Activated CD4-positive, alpha-beta T cell treated with anti-CD3 and anti-CD28 coated beads, Interleukin-2, amount 50 U/mL, for 4 hours (primary cell): Measurements from ENCODE around the gene DGKB.

Experiments
- DNase-seq, 2 experiments: peaks; one replicate each; pipeline ENCODE4 v3.0.0-alpha.2; 2020

DGKB gene

GRCh38 chr7:14818871-14819270, 83.7 kb downstream of the DGKB start:
- no peak for DNase-seq

DNA sequence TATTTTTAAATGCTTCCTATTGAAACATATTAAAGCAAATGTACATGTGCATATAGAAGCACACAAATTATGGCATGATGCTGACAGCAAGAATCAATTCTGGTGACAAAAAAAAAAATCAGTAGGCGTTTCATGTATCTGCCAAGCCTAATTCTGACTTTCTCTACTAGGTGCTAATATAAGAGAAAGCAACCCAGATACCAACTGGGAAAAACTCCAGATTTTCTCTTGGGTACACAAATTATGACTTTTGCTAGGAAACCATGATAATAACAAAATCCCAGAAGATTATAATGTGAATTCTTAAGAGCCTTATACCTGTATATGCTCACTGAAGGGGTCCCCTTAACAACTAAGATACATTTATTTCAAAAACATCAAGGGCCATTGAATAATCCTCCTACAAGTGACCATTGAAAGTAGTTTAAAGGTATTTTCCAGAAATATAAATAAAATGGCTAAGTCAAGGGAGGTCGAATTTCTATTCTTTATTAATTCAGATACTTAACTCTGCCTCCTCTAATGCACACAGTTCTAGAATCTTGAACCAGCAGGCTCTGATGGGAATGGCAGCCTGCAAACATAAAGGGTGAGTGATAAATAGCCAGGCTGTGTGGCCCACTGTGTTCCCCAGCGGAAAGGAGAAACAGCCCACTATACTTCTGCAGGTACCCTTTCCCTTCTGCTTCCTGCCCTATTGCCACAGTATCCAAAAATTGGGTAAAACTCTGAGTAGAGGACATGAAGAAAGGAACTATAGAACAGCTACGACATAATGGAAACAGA, 84.5 kb downstream of the DGKB start:
- DNase-seq = no peak

DNA sequence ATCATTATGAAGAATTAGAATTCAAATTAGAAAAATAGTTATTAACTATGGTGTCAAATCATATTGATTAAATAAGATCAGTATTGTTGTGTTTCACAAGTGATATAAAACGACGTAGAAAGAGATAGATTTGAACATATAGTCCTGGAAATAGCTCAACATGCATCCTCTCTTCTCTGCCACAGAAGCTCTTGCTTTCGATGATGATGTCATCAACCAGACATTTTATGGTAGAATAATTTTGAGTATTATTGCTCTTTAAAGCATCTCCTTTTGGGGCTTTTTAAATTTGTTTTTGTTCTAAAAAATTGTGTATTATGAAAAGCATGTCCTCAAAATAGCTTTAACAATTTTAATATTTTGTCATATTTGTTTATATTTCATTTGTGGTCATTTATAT, 95.0 kb downstream of the DGKB start:
- DNase-seq = no peak

DNA sequence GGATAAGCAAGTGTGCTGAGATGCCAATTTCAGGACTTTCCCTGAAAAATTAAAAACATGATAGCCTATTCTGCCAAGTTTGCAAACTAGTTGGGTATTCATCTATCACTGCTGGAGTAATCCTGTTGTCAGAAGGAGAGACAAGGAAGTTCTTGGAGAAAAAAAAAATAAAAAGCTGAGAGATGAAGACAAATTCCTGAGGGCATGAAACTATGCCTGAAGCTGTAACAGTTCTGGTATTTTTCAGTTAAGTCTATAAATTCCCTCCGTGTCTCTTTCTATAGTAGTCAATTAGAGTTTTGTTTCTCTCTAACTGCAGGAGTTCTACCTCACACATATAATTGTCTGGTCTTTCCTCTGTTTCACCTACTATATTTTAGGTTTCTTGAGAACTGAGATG, 95.7 kb downstream of the DGKB start:
- no peak for DNase-seq

DNA sequence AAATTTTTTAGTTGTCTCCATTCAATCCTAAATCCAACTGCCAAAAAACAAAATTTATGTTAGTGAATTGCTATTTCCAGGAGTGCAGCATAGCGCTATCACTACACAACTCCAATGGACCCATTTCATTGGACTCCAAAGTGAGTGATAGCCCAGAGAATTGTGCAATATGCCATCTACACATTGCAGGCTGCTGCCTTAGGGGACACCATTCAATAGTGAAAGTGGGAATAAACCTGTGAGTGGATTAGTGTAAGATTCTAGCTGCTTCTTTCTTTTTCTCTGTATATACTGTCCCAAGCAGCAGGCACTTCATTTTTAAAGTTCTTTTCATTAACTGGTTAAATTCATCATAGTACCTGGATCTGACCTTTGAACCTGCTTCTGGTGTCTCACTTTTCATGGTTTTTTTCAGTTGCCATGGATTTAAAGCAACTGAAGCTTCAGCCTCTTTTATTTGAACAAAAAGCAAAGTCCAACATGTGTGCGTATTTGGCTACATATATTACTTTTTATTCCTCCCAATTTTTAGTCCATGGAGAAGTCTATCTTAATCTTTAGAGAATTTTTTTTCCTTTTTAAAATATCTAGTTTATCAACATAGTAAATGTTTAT, 97.3 kb downstream of the DGKB start:
- DNase-seq = no peak

DNA sequence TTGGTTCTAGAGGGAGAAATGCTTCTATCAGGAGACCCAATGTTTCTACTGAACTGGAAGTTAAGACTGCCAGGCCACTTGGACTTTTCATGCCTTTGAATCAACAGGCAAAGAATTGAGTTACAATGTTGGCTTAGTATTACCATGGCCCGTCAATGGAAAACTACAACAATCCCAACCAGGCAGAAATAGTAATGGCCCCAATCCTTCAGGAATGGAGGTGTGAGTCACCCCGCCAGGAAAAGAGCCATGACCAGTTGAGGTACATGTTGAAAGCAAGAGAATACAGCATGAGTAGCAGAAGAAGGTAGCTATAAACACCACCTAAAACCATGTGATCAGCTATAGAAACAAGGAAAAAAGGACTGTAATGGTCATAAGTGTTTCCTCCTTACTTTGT, 101.9 kb downstream of the DGKB start:
- DNase-seq = no peak

- DNase-seq = no peak
Observed at GRCh38 chr7:14793151-14793550, 109.4 kb downstream of the DGKB start.

DNA sequence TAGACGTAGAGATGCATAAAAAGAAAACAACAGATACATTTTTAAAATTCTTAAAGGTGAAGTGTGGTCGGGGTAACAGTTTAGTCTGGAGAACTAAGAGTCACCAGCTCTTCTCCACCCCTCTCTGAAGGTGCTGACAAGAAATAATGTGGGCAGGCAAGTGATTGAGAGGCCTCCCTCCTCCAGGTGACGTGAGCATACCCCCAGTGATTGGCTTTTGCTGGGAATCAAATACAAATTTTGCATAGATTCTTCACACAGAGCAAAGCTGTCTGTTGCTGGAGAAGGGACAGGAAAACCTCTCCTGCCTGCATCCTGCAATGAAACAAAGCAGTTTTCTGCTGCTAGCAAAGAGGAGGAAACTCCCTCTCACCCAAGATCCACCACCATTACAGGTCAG, 115.0 kb downstream of the DGKB start:
- no peak for DNase-seq

DNA sequence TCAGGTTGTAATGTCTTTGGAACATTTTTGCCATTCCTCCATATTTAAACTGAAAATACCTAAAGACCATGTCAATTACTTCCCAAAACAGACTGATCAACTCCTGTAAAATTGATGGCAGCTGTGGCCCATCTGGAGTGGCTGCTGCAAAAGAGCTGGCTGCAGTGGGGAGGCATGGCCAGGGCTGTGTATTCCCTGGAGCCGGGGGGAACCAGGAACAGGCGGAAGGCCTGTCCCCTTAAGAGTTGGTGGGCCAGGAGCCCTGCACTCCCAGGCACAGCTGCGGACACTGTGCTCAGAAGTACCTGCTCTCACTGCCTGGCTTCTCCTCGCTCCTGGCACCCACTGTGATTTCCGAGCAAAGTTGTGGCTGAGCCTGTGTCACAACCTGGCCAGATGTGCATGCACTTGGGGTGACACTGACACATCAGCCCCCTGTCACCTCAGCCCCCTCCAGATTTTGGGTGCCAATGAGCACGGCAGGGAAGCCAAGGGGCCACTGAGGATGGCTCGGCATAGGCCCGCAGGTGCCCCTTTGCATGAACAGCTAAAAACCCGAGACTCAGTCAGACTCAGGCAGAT, 116.1 kb downstream of the DGKB start:
- no peak for DNase-seq

DNA sequence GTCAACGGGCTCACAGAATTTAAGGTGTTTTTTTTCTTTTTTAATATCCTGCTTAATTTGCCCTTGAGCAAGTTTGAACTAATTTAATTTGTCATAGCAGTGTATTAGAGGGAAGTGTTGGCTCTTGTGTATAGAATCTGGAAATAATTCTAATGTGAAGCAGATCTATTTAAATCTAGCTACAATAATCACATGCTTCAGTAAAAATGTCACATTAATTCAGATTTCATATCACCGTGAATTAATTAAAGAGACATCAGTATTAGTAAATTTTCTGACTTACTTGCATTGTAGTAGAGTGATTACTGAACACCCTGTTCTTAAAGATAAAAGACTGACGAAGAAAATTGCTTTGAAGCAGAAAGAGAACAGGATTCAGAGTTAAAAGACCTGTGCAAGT, 124.7 kb downstream of the DGKB start:
- DNase-seq = no peak

DNA sequence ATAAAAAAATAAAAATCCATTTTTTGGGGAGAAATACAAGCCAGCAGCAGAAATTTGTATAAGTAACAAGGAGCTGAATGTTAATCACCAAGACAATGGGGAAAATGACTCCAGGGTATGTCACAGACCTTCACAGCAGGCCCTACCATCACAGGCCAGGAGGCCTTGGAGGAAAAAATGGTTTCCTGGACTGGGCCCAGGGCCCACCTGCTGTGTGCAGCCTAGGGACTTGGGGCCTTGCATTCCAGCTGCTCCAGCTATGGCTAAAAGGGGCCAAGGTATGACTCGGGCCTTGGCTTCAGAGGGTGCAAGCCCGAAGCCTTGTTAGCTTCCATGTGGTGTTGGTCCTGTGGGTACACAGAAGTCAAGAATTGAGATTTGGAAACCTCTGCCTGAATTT, 126.3 kb downstream of the DGKB start:
- DNase-seq = no peak

GRCh38 chr7:14773729-14774271, 128.8 kb downstream of the DGKB start:
- no peak for DNase-seq

GRCh38 chr7:14770614-14771013, 131.9 kb downstream of the DGKB start:
- DNase-seq = no peak

DNA sequence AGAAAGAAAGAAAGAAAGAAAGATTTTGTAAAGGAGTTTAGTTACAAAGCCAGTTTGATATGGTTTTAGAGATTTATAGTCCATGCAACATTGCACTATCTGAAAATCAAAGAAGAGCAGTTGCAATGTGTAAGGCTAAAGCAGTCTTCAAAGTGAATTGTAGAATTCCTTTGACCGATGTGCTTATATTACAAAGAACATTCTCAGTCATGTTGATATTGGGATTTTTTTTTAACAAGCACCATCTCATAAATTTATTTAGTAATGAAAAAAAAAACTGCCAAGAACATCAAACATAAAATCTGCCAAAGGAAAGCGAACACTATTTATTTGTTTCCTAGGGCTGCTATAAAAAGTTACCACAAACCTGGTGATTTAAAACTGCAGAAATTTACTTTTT, 133.3 kb downstream of the DGKB start:
- no peak for DNase-seq

DNA sequence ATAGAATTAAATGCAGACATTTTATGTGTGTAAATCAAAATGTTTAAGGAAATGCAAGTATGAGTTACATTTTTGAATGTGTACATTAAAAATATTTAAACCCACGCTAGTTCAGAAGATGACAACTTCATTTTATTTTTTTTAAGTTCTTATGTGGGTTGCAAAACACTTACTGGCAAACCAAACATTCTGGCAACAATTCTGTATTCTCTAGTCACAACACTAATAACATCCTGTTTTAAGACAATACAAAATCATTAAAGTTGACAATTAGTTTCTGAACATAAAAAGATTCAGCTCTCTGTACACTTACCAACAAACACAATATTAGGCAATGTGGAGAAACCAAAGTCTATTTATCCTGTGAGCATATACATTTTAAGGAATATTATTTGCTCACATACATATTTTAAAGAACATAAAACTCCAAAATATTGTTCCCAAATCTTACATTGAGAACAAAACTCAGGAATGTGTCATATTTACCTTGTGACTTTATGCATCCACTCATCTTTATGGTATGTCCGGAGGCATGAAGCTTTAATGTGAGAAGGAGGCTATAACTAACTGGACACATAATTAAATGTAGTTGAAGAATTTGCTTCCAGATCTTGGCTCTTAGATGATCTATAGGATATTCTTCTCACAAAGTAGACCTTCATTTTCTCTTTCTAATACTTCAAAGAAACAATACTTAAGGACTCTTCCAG, 134.7 kb downstream of the DGKB start:
- no peak for DNase-seq

DNA sequence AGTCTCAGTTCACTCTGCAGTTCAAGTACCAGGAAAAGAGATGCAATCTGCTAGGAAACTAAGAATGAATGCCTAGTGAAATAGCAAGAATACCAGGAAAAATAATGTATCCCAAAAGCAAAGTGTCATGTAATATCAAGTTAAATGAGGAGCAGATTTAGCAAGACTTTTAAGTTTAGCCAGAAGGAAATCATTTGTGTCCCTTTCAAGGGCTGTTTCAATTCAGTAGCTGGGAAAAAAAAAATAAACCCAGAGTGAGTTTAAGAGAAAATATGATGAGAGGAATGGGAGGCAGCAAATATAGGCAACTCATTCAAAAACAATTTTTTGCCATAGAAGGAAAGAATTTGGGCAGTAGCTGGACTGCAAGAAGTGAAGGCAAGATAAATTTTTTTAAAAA, 135.8 kb downstream of the DGKB start:
- no peak for DNase-seq

GRCh38 chr7:14765731-14766130, 136.8 kb downstream of the DGKB start:
- DNase-seq = no peak

- DNase-seq = no peak
Observed at GRCh38 chr7:14762561-14762960, 140.0 kb downstream of the DGKB start.

DNA sequence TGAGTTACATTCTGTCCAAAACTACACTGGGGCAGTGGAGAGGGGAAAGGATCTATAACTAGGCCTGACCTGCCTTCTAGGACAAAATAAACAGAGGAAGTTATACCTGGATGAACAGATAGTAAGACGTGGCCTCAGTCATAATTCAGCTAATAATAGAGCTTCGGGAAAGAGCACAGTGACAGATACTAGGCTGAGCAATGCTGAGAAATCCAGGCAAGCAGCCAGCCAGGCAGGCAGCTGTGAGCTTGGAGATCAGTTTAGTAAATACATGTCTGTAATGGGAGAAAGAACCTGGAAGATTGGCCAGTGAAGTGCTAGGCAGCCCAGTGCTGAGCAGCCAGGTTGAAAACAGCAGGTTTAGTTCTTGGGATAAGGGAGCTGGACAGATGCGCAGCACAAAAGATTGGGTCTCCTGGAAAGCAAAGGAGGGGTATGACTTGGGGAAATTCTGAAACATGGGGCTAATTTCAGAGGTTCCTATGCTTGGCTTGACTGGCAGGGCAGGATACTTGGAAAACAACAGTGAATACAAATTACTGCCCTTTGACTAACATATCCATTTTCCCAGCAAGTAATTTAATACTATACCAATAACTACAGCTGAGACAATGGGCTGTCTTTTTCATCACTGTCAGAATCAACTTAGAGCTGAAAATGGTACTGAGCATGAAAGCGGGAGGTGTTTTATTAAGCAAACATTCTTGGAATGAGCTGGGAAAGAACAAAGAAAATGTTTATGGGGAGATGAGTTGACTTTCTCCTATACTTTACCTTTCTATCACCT, 140.8 kb downstream of the DGKB start:
- DNase-seq = no peak

GRCh38 chr7:14760730-14761478, 141.6 kb downstream of the DGKB start:
- no peak for DNase-seq

- no peak for DNase-seq
Observed at GRCh38 chr7:14759785-14760184, 142.8 kb downstream of the DGKB start.

- no peak for DNase-seq
Observed at GRCh38 chr7:14754631-14755030, 147.9 kb downstream of the DGKB start.
